Activated CD8-positive, alpha-beta memory T cell treated with anti-CD3 and anti-CD28 coated beads, Interleukin-2, amount 50 U/mL, for 48 hours (primary cell): Measurements from ENCODE around the gene SLC25A47.
"Not testable (repeated sequence)": the region's sequence is repeated elsewhere in the genome, so short reads cannot be mapped to it uniquely, and the experiment has no call there.

ENCODE experiments used
- DNase-seq: peaks from one replicate; pipeline ENCODE4 v3.0.0-alpha.2; 2020

Gene SLC25A47

DNA sequence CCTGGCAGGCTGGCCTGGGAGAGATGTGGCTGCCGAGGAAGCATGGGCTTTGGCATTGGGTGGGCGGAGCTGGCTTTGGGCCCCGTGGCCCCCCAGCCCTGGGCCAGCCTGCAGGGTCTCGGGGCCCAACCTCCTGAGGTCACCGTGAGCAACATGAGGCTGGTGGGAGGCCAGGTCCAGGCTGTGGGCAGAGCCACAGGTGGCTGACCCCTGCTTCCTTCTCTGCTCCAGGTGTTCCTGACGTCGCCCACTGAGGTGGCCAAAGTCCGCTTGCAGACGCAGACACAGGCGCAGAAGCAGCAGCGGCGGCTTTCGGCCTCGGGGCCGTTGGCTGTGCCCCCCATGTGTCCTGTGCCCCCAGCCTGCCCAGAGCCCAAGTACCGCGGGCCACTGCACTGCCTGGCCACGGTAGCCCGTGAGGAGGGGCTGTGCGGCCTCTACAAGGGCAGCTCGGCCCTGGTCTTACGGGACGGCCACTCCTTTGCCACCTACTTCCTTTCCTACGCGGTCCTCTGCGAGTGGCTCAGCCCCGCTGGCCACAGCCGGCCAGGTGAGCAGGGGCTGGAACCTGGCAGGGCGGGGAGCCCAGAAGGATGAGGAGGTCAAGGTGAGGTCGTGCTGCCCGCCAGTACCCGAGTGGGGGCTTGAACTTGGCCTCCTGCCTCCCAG lies 5.5 kb downstream of the SLC25A47 start:
- DNase-seq: no peak

DNA sequence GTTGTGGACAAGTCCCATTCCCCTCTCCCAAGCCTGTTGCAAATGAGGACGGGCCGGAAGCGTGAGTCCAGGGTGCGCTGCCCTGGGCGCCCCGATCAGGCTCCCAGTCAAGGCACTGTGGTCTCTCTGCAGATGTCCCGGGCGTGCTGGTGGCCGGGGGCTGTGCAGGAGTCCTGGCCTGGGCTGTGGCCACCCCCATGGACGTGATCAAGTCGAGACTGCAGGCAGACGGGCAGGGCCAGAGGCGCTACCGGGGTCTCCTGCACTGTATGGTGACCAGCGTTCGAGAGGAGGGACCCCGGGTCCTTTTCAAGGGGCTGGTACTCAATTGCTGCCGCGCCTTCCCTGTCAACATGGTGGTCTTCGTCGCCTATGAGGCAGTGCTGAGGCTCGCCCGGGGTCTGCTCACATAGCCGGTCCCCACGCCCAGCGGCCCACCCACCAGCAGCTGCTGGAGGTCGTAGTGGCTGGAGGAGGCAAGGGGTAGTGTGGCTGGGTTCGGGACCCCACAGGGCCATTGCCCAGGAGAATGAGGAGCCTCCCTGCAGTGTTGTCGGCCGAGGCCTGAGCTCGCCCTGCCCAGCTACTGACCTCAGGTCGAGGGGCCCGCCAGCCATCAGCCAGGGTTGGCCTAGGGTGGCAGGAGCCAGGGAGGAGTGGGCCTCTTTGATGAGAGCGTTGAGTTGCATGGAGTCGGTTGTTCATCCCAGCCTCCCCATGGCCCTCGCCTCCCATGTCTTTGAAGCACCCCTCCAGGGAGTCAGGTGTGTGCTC lies 6.3 kb downstream of the SLC25A47 start:
- DNase-seq: no peak

- no peak for DNase-seq
These were observed 6.8 kb downstream of the SLC25A47 start for GRCh38 chr14:100330007-100330344.

GRCh38 chr14:100330388-100330931 lies 7.3 kb downstream of the SLC25A47 start:
- no peak for DNase-seq

GRCh38 chr14:100332071-100332639 lies 9.0 kb downstream of the SLC25A47 start:
- DNase-seq: no peak

GRCh38 chr14:100332797-100333196 lies 9.7 kb downstream of the SLC25A47 start:
- no peak for DNase-seq

- DNase-seq: no peak
These were observed 10.2 kb downstream of the SLC25A47 start for GRCh38 chr14:100333311-100333710.

- DNase-seq: no peak
These were observed 10.7 kb downstream of the SLC25A47 start for GRCh38 chr14:100333827-100334226.

DNA sequence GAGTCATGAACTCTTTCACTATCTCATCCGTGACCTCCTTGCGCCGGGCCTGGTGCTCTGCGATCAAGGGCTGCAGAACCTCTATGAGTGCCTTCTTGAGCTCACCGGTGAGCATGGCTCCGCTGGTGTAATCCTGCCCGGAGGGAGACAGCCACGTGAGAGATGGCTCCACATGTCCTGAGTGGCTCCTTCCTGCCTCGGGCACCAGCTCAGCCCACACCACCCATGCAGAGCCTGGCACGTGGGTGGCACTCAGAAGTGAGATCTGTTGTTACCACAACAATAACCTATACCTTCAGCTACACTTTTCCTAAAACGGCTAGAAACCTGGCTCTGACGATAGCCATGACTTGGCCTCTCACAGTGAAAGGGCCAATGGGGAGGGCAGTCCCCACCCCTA lies 11.8 kb downstream of the SLC25A47 start:
- DNase-seq: no peak

GRCh38 chr14:100336618-100337530 lies 13.7 kb downstream of the SLC25A47 start:
- no peak for DNase-seq

- DNase-seq: peak; percentile 46
These were observed 16.8 kb downstream of the SLC25A47 start for GRCh38 chr14:100339766-100340422.

DNA sequence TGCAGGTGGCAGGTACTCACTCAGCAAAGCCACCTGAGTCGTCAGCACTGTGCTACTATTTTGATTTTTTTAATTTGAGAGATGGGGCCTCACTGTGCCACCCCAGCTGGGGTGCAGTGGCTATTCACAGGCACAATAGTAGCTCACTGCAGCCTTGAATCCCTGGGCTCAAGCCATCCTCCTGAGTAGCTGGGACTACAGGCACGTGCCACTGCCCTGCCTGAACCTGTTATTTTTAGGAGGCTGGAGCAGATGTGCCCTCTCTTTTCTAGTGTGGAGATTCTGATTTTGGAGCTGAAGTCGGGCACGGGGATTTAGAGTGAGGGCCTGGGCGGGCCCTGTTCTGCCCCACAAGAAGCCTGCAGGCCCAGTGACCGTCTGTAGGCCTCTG lies 17.3 kb downstream of the SLC25A47 start:
- no peak for DNase-seq

- DNase-seq: peak; percentile 51
These were observed 18.3 kb downstream of the SLC25A47 start for GRCh38 chr14:100341301-100342031.

GRCh38 chr14:100342195-100342594 lies 19.1 kb downstream of the SLC25A47 start:
- peak; percentile 43 for DNase-seq

GRCh38 chr14:100342826-100343225 lies 19.7 kb downstream of the SLC25A47 start:
- DNase-seq: peak; percentile 42

DNA sequence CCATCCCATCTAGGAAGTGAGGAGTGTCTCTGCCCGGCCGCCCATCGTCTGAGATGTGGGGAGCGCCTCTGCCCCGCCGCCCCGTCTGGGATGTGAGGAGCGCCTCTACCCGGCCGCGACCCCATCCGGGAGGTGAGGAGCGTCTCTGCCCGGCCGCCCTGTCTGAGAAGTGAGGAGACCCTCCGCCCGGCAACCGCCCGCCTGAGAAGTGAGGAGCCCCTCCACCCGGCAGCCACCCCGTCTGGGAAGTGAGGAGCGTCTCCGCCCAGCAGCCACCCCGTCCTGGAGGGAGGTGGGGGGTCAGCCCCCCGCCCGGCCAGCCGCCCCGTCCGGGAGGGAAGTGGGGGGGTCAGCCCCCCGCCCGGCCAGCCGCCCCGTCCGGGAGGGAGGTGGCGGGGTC lies 21.5 kb downstream of the SLC25A47 start:
- not testable (repeated sequence) for DNase-seq

DNA sequence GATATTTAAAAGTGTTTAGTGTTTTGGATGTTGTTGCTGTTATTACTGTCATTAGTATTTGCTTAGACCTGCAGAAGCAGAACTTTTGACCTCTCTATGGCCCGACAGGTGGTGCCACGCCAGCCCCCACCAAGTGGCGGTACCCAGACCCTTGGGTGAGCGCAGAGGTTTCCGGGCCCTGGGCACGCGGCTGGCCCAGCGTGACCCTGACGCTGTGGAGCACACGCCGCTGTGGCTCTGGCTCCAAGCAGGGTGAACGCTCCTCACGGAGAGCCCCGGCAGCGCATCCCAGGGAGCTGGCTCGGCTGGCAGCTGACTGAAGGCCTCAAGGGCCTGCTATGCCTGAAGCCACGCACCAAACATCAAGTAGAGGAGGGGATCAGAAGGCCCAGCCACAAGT lies 22.6 kb downstream of the SLC25A47 start:
- DNase-seq: no peak

- no peak for DNase-seq
These were observed 23.4 kb downstream of the SLC25A47 start for GRCh38 chr14:100346306-100347091.

DNA sequence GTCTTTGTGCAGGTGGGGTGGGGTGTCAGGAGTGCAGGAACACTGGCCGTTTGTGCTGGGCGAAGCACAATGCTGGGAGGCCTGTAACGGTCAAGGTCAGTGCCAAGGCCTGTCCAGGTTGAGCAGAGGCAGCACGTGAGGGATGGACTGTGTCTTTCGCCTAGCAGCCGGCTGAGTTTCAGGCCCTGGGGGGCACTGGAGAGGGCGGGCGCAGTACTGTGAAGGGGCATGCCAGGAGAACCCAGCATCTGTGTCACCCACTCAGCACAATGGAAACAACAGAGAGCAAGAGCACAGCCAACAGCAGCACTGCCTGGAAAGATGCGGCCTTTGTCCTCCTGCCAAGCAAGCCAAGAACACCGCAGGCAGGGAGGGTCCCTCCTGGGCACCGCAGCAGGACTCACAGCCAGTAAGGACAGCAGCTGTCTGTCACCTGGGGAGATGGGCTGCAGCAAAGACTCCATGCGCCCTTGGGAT lies 25.2 kb downstream of the SLC25A47 start:
- no peak for DNase-seq
